MG63 (cell line): ENCODE data around the gene PNLIPRP2. TPM values are rescaled to one million over a fixed set of nuclear protein-coding genes. Genes with fewer than 3 reads are reported as not detected.

Source experiments
- DNase-seq: peaks from one replicate; pipeline ENCODE4 v3.0.0-alpha.2; 2020
- H3K27me3 ChIP-seq: fragments of 250-450 bp; sonication (Bioruptor Pico); 2 replicates; pipeline ENCODE4 v1.5.1; 2020; ENCODE audit warnings: mild to moderate bottlenecking, moderate library complexity
- H3K36me3 ChIP-seq: fragments of 250-450 bp; sonication (Bioruptor Pico); 2 replicates; pipeline ENCODE4 v1.5.1; 2020; ENCODE audit warnings: mild to moderate bottlenecking, moderate library complexity
- H3K4me3 ChIP-seq: fragments of 250-450 bp; sonication (Bioruptor Pico); 2 replicates; pipeline ENCODE4 v1.5.1; 2020; ENCODE audit warnings: mild to moderate bottlenecking, moderate library complexity
- H3K9me3 ChIP-seq: fragments of 250-450 bp; sonication (Bioruptor Pico); 2 replicates; pipeline ENCODE4 v1.5.1; 2020; ENCODE audit warnings: mild to moderate bottlenecking, moderate library complexity
- total RNA-seq: library from RNA; depleted of rRNA; stranded (reverse); fragments of >200 nt; shearing (Covaris generic); gene quantifications from 2 replicates; pipeline ENCODE4 v1.2.3, GENCODE V29; 2014; ENCODE audit warnings: low replicate concordance

The PNLIPRP2 gene
- total RNA-seq, 1 experiment from 2014 or later = not detected

- Histone ChIP-seq H3K27me3 (no peaks in the 10 kb centered on the region), H3K9me3 (no peaks in the 10 kb centered on the region), H3K36me3 (no peaks in the 10 kb centered on the region; the same call in 1 of the 2 replicates), H3K4me3 (no peak overlapping the region)
- no peak for DNase-seq
Measured at GRCh38 chr10:116667484-116667883, 46.7 kb downstream of the PNLIPRP2 start.

GRCh38 chr10:116668018-116668417, 47.3 kb downstream of the PNLIPRP2 start:
- no peaks in the 10 kb centered on the region; the same call in 1 of the 2 replicates for H3K36me3 ChIP-seq
- no peaks in the 10 kb centered on the region for H3K9me3 ChIP-seq
- no peak overlapping the region for H3K4me3 ChIP-seq
- no peaks in the 10 kb centered on the region for H3K27me3 ChIP-seq
- DNase-seq = no peak

GRCh38 chr10:116668446-116668845, 47.7 kb downstream of the PNLIPRP2 start:
- Histone ChIP-seq H3K36me3 (no peaks in the 10 kb centered on the region; the same call in 1 of the 2 replicates), H3K27me3 (no peaks in the 10 kb centered on the region), H3K9me3 (no peaks in the 10 kb centered on the region), H3K4me3 (no peak overlapping the region)
- no peak for DNase-seq

- Histone ChIP-seq H3K9me3 (no peaks in the 10 kb centered on the region), H3K27me3 (no peaks in the 10 kb centered on the region), H3K36me3 (no peaks in the 10 kb centered on the region; the same call in 1 of the 2 replicates), H3K4me3 (no peak overlapping the region)
- DNase-seq = peak; percentile 51
Measured at GRCh38 chr10:116669080-116669479, 48.3 kb downstream of the PNLIPRP2 start.

- Histone ChIP-seq H3K4me3 (no peak overlapping the region), H3K9me3 (no peaks in the 10 kb centered on the region), H3K27me3 (no peaks in the 10 kb centered on the region), H3K36me3 (no peaks in the 10 kb centered on the region; the same call in 1 of the 2 replicates)
- no peak for DNase-seq
Measured at GRCh38 chr10:116669832-116670644, 49.3 kb downstream of the PNLIPRP2 start.

- Histone ChIP-seq H3K36me3 (no peaks in the 10 kb centered on the region; the same call in 1 of the 2 replicates), H3K27me3 (no peaks in the 10 kb centered on the region), H3K9me3 (no peaks in the 10 kb centered on the region), H3K4me3 (no peak overlapping the region)
- DNase-seq = no peak
Measured at GRCh38 chr10:116670706-116671105, 50.0 kb downstream of the PNLIPRP2 start.

GRCh38 chr10:116671274-116671926, 50.6 kb downstream of the PNLIPRP2 start:
- no peak overlapping the region for H3K4me3 ChIP-seq
- no peaks in the 10 kb centered on the region; the same call in 1 of the 2 replicates for H3K36me3 ChIP-seq
- H3K9me3 ChIP-seq = no peaks in the 10 kb centered on the region
- H3K27me3 ChIP-seq = no peaks in the 10 kb centered on the region
- DNase-seq = peak; percentile 17

- H3K4me3 ChIP-seq = no peak overlapping the region
- no peaks in the 10 kb centered on the region for H3K27me3 ChIP-seq
- DNase-seq = no peak
- H3K9me3 ChIP-seq = no peaks in the 10 kb centered on the region
- no peaks in the 10 kb centered on the region; the same call in 1 of the 2 replicates for H3K36me3 ChIP-seq
Measured at GRCh38 chr10:116672891-116673290, 52.1 kb downstream of the PNLIPRP2 start.

- Histone ChIP-seq H3K9me3 (no peaks in the 10 kb centered on the region), H3K4me3 (no peak overlapping the region), H3K36me3 (no peaks in the 10 kb centered on the region; the same call in 1 of the 2 replicates), H3K27me3 (no peaks in the 10 kb centered on the region)
- no peak for DNase-seq
Measured at GRCh38 chr10:116673866-116674265, 53.1 kb downstream of the PNLIPRP2 start.

GRCh38 chr10:116674901-116675423, 54.2 kb downstream of the PNLIPRP2 start:
- Histone ChIP-seq H3K4me3 (no peak overlapping the region), H3K9me3 (no peaks in the 10 kb centered on the region), H3K36me3 (no peaks in the 10 kb centered on the region; the same call in 1 of the 2 replicates), H3K27me3 (no peaks in the 10 kb centered on the region)
- DNase-seq = no peak

GRCh38 chr10:116676118-116676517, 55.4 kb downstream of the PNLIPRP2 start:
- Histone ChIP-seq H3K36me3 (no peaks in the 10 kb centered on the region; the same call in 1 of the 2 replicates), H3K4me3 (no peak overlapping the region), H3K27me3 (no peaks in the 10 kb centered on the region), H3K9me3 (no peaks in the 10 kb centered on the region)
- no peak for DNase-seq

- H3K4me3 ChIP-seq = no peak overlapping the region
- no peak for DNase-seq
- no peaks in the 10 kb centered on the region for H3K27me3 ChIP-seq
- no peaks in the 10 kb centered on the region; the same call in none of the 2 replicates for H3K36me3 ChIP-seq
- no peaks in the 10 kb centered on the region for H3K9me3 ChIP-seq
Measured at GRCh38 chr10:116676633-116677032, 55.9 kb downstream of the PNLIPRP2 start.

GRCh38 chr10:116679351-116679750, 58.6 kb downstream of the PNLIPRP2 start:
- Histone ChIP-seq H3K27me3 (no peaks in the 10 kb centered on the region), H3K36me3 (no peaks in the 10 kb centered on the region; the same call in 1 of the 2 replicates), H3K4me3 (no peak overlapping the region), H3K9me3 (no peaks in the 10 kb centered on the region)
- DNase-seq = no peak

GRCh38 chr10:116683166-116683565, 62.4 kb downstream of the PNLIPRP2 start:
- no peaks in the 10 kb centered on the region for H3K27me3 ChIP-seq
- DNase-seq = no peak
- H3K9me3 ChIP-seq = no peaks in the 10 kb centered on the region
- no peak overlapping the region for H3K4me3 ChIP-seq
- no peaks in the 10 kb centered on the region; the same call in 1 of the 2 replicates for H3K36me3 ChIP-seq

- no peak for DNase-seq
- Histone ChIP-seq H3K27me3 (no peaks in the 10 kb centered on the region), H3K4me3 (no peak overlapping the region), H3K36me3 (no peaks in the 10 kb centered on the region; the same call in 1 of the 2 replicates), H3K9me3 (no peaks in the 10 kb centered on the region)
Measured at GRCh38 chr10:116683821-116684220, 63.1 kb downstream of the PNLIPRP2 start.

- Histone ChIP-seq H3K9me3 (no peaks in the 10 kb centered on the region), H3K36me3 (no peaks in the 10 kb centered on the region; the same call in 1 of the 2 replicates), H3K4me3 (no peak overlapping the region), H3K27me3 (no peaks in the 10 kb centered on the region)
- DNase-seq = no peak
Measured at GRCh38 chr10:116684781-116685180, 64.0 kb downstream of the PNLIPRP2 start.

GRCh38 chr10:116685807-116686206, 65.1 kb downstream of the PNLIPRP2 start:
- no peaks in the 10 kb centered on the region for H3K27me3 ChIP-seq

More at GRCh38 chr10:116685807-116686206, 65.1 kb downstream of the PNLIPRP2 start:
- no peak for DNase-seq
- Histone ChIP-seq H3K36me3 (no peaks in the 10 kb centered on the region; the same call in 1 of the 2 replicates), H3K4me3 (no peak overlapping the region), H3K9me3 (no peaks in the 10 kb centered on the region)
